Inferior parietal cortex (tissue), 1 donor: Measurements from ENCODE around the gene MPP4.
A peak's percentile ranks its signal among the peaks of the same experiment; 100 is the strongest.
"Not testable (repeated sequence)": the region's sequence is repeated elsewhere in the genome, so short reads cannot be mapped to it uniquely, and the experiment has no call there.

Source experiments
- DNase-seq: peaks from one replicate; pipeline ENCODE4 v3.0.0-alpha.2; 2016; ENCODE audit errors: extremely low spot score

MPP4 gene

GRCh38 chr2:201673546-201673945, 24.9 kb downstream of the MPP4 start:
- no peak for DNase-seq

GRCh38 chr2:201671205-201671604, 27.2 kb downstream of the MPP4 start:
- DNase-seq = not testable (repeated sequence)

DNA sequence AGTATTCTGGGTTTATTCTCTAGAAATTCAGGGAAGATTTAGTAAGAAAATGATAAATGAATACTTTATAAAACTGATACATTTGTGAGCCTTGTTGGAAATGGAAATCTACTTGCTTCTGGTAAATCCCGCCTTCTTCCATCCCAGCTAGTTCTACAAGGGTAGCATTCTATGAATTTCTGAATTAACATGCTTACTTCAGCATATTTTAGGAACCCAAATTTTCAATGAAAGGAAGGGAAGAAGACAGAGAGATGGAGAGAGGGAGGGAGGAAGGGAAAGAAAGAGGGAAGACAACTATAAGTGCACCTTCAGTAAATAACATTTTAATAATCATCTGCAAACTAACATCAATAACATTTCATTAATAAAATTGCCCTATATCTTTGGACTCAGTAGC, 28.6 kb downstream of the MPP4 start:
- DNase-seq = no peak

GRCh38 chr2:201668402-201668910, 30.0 kb downstream of the MPP4 start:
- DNase-seq = no peak

- no peak for DNase-seq
These were observed 34.1 kb downstream of the MPP4 start for GRCh38 chr2:201664334-201664733.

- no peak for DNase-seq
These were observed 37.1 kb downstream of the MPP4 start for GRCh38 chr2:201661366-201661765.

DNA sequence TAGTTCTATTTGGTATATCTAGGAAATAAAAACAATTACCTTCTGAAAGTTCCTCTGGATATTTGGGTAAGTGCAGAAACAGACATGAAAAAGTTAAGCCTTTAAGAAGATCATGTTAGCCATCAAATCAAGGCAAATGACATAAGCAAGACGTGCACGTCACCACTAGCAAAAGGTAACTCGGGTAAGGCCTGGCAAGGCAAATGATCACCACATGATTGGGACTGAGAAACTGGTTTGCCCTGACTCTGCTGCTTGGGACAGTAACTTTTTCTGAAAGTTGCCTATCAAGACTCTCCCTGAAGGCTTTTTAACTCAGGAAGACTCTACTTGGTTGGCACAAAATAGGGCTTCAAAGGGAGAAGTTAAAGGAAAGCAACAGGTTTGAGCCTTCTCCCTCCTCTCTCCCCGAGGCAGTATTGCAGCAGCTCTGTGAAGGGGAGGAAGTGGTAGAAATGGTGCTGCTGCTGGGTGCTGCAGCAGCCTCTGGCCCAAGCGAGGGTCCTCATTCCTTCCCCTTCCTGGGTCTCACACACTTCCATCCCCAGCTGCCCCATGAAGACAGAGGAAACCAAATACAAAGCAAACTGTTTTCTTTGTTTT, 38.0 kb downstream of the MPP4 start:
- no peak for DNase-seq

DNA sequence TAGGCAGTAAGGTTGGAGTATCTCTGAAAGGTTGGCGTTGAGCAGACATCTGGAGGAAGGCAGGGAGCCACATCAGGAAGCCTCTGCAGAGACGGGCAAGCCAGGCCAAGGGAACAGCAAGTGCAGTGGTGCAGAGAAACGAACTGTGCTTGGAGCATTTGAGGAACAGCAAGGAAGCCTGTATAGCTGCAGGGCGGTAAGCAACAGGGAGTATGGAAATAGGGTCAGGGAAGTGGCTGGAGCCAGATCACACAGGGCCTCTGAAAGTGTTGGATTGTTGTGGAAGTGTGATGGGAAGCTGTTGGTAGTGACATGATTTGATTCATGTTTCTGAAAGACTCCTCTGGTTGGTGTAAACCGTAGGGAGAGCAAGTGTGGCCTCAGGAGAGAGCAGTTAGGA, 41.7 kb downstream of the MPP4 start:
- no peak for DNase-seq

DNA sequence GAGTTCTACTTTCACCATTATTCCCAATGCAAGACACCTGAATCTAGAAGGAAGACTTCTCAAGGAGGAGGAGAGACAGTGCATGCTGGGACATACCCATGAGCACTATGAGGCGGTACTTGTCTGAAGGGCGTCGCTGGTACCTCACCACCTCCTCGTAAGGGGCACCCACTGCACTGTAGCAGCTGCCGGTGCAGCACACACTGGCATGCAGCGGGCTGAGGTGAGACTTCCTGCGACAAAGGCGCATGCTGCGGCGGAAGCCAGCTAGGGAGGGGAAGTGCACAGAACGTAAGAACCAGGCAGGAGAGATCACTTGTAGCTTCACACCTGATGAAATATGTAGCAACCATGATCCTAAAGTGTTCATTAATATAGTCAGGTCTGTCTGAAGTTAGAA, 42.3 kb downstream of the MPP4 start:
- no peak for DNase-seq

GRCh38 chr2:201654616-201655384, 43.6 kb downstream of the MPP4 start:
- DNase-seq = no peak

DNA sequence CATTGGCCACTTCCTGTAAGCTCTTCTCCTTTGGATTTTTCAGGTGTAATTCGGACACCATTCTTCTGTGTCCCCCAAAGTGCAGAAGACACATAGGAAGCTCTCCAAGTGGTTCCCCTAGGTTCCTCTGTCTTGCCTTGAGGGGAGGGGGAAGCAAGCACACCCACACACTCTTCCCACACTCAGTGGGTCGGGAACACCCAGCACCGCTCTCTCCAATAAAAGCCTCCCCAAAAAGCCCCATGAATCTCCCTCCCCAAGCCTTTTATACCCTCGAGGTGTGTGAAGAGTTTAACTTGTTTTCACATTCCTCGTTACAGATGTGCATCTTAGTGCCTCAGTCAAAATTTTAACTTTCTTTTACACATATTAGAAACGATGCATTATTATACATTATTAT, 45.2 kb downstream of the MPP4 start:
- no peak for DNase-seq

- DNase-seq = no peak
These were observed 49.0 kb downstream of the MPP4 start for GRCh38 chr2:201649442-201649841.

GRCh38 chr2:201647431-201647830, 51.0 kb downstream of the MPP4 start:
- no peak for DNase-seq

DNA sequence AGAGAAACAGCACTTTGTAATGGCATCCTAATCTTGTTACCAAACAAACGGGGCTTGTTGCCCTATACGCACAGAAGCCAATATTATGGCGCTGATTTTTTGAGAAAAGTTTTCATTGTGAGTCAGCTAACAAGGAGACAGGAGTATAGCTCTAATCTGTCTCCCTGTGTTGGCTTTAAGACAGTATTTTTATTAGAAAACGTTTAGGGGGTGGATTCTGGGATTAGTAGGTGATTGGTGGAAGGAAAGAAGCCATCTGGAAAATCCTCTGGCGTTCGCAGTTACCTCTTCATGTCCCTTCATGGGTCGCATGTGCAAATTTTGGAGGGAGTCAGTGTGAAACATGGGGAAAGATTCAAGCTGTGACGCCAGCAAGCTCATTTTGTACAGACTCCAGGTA, 54.4 kb downstream of the MPP4 start:
- DNase-seq = peak; percentile 27

- DNase-seq = peak; percentile 33
These were observed 55.1 kb downstream of the MPP4 start, which contains the start of gene TMEM237 for GRCh38 chr2:201643216-201643890. TSS of gene TMEM237 (minus strand) at chr2:201643503. CDS start at chr2:201643400, 103 bp downstream.

GRCh38 chr2:201642579-201643215, 55.7 kb downstream of the MPP4 start:
- peak; percentile 76 for DNase-seq

DNA sequence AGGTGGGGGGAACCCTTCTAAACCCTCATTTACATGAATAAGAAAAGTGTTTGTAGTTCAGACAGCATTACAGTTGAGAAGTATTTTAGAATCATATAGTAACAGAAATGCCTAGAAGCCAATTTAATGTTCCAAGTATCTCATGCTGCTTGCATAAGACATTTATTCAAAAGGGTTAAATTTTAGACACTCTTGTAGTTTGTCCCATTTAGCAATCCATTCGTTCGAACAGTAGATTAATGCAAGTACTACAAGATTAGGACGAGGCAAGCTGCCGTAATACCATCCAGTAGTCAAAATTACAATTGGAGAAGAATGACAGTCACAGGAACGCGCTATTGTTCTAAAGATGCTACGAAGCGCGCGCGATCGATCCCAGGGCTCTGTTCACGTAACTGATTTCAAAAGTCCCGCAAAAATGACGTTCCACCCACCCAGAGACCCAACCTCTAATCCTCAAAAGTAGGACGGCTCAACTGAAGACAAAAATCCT, 56.3 kb downstream of the MPP4 start:
- DNase-seq = no peak

- DNase-seq = no peak
These were observed 59.2 kb downstream of the MPP4 start for GRCh38 chr2:201639205-201639604.

DNA sequence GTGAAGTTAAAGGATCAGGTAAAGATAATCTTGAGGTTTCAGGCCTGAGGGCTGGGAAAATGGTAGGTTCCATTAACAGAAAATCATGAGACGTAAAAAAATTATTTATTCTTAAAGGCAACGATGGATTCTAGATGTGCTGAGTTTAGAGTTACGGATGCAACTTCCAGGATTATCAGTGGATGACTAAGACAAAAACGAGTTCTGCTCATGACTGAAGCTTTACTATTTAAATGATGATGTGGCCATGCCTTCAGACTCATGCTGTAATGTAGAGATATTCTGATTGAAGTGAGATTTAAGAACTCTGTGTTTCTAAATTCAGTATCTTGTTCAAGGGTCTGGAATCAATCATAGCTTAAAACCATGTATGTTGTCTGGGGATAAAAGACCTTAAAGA, 60.1 kb downstream of the MPP4 start:
- no peak for DNase-seq

DNA sequence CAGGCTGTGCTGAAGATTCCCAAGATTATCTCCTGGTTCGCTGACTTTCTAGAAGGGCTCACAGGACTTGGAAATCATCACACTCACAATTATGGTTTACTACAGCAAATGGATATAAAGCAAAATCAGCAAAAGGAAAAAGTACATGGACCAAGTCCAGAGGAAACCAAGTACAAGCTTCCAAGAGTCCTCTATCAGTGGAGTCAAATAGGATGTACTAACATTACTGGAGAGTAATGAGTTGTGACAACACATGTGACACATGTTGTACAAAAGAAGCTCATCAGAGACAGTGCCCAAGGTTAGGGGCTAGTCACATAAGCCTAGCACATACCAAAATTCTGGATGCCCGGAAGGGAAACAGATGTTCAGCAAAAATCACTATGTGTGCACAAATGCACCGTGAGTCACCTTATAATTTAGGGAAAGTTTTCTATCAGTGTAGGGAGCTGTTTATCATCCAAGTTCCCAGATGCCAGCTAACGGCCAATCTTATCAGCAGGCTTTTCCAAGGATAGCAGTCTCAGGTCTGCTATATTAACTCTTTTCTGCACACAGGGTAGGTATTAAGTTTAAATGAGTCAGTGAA, 64.7 kb downstream of the MPP4 start:
- no peak for DNase-seq

- DNase-seq = no peak
These were observed 67.4 kb downstream of the MPP4 start for GRCh38 chr2:201631041-201631440.

- DNase-seq = no peak
These were observed 67.9 kb downstream of the MPP4 start for GRCh38 chr2:201630577-201630976.
